ES-I3 (cell line): ENCODE data around the gene BTBD1.
"Not testable (repeated sequence)": the region's sequence is repeated elsewhere in the genome, so short reads cannot be mapped to it uniquely, and the experiment has no call there.

Experiments
- H3K36me3 ChIP-seq: 2 replicates; pipeline ENCODE4 v1.6.1; 2013; ENCODE audit warnings: mild to moderate bottlenecking, low read length, control low read depth, moderate library complexity; ENCODE audit not compliant: insufficient read depth
- H3K4me1 ChIP-seq: 2 replicates; pipeline ENCODE4 v1.6.1; 2013; ENCODE audit warnings: mild to moderate bottlenecking, control low read depth, low read length; ENCODE audit not compliant: insufficient read depth
- H3K9ac ChIP-seq: 2 replicates; pipeline ENCODE4 v1.6.1; 2013; ENCODE audit warnings: low read depth, mild to moderate bottlenecking, low read length, moderate library complexity
- H3K9me3 ChIP-seq: 2 replicates; pipeline ENCODE4 v1.6.1; 2013; ENCODE audit warnings: mild to moderate bottlenecking, low read length, moderate library complexity; ENCODE audit not compliant: control insufficient read depth, insufficient read depth

The BTBD1 gene

DNA sequence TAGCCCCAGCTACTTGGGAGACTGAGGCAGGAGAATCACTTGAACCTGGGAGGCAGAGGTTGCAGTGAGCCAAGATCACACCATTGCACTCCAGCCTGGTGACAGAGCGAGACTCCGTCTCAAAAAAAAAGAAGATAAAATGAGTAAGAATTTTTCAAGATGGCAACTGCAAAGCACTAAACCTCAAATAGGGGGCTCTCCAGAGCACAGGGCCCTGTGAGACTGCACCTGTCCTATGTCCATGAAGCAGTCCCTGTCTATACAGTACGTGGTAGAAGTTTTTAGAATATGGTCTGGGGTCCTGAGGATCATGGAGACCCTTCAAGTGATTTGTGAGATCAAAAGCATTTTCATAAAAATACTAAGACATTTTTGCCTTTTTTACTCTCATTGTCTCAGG is 18.4 kb upstream of the BTBD1 start:
- H3K9me3 ChIP-seq, H3K4me1 ChIP-seq, H3K36me3 ChIP-seq, H3K9ac ChIP-seq: not testable (repeated sequence)

DNA sequence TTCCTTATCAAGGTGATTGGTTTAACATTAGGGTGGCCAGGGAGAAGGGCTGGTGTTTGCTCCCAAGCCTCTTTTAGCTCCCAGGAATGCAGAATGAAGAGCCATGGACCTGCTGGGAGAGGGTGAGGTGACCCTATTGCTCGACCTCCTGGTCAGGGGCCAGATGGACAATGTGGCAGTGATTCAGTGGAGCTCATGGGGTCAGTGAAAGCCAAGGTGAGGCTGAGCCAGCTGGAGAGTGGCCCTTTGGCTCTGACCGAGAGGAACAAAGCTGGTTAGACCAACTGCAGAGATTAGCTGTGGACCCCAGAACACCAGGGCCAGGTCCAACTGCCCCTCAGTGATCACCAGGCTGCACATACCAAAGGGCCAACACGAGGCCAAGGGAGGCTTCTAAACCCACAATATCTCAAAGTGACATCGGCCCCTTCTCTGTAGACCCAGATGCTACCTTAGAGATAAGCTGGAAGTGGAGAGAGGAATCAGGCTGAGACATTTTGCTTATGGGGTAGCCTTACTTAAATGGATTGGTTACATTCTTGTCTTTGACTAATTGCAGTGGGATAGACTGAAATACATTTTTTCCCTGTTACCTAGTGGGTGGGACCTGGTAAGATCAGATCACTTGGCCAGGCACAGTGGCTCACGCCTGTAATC is 15.8 kb upstream of the BTBD1 start:
- Histone ChIP-seq H3K9me3 (no peaks in the 10 kb centered on the region), H3K4me1 (no peaks in the 10 kb centered on the region), H3K36me3 (no peaks in the 10 kb centered on the region), H3K9ac (no peak overlapping the region)

DNA sequence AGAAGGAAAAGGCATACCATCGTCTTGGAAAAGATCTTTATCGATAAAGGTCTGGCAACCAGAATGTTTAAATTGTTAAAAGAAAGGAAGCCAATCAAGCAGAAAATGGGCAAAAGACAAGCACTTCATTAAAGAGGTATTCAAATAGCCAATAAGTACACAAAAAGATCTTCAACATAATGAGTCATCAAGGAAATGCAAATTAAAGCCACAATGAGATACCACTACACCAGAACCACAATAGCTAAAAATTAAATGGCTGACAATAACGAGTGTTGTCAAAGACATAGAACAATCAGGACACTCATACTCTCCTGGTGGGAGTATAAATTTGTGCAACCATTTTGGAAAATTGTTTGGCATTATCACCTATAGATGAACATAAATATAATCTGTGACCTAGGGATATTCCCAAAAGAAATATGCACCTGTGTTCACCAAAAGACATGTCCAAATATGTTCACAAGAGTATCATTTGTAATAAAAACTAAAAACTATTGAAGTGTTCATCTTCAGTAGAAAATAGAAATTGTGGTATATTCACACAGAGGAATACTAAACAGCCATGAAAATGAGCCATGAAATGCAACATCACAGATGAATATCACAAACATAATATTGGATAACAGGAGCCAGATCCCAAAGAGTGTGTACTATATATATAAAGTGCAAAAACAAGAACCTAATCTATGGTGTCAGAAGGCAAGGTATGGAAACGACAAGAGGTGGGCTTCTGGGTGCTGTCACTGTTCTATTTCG is 14.4 kb upstream of the BTBD1 start:
- no peak overlapping the region for H3K9ac ChIP-seq
- no peaks in the 10 kb centered on the region for H3K4me1 ChIP-seq
- H3K36me3 ChIP-seq: no peaks in the 10 kb centered on the region
- H3K9me3 ChIP-seq: no peaks in the 10 kb centered on the region

DNA sequence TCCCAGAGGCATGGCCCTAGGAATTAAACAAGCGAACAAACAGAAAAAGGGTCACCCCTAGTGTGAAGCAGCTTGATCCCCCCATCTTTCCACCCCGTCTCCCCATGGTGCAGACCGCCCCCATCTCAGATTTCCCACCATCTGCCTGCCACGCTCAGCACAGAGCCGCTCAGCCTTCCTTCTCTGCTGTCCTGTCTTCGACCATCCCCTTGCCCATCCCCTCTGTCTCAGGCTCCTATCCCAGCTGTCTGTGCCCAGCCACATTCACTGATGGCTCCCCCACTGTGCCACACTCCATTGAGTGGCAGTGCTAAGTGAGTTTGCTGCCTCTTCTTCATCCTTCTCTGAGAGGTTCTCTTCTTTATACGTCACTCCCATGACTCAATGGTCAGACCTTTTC is 11.7 kb upstream of the BTBD1 start:
- Histone ChIP-seq H3K36me3 (no peaks in the 10 kb centered on the region), H3K4me1 (no peaks in the 10 kb centered on the region), H3K9me3 (peaks cover 3% of the 10 kb centered on the region; the same call in 1 of the 2 replicates), H3K9ac (no peak overlapping the region)

DNA sequence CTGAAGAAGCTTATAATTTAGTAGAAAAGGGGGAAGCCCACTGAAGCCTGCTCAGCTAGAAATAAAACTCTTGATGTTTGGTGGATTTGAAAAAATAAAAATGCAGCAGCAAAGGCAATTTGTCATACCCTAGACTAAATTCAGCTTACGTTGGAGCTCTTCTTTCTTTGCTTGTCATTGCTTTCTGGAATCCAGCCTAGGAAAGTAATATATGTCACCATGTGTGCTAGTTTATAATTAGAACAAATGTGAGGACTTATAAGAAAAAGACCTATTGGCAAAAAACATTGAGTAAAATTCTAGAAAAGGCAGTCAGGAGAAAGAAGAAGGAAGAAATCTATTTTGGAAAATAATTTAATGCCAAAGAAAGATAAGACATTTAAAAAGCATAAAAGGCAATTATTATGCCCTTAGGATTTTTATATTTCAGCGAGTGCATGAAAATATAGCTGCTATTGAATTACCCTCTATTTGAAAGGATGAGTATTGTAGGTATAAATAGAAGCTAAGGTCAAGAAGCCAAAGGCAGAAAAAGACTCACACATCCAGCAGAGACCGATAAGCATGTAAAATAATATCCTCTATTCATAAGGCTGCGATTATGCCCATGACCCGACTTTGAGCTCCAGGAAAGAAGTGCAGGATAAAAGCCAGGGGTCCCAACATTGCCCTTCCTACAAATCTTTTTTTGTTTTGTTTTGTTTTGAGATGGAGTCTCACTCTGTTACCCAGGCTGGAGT is 10.6 kb upstream of the BTBD1 start:
- Histone ChIP-seq H3K9me3 (peaks cover 6% of the 10 kb centered on the region), H3K36me3 (no peaks in the 10 kb centered on the region), H3K9ac (no peak overlapping the region), H3K4me1 (no peaks in the 10 kb centered on the region)

DNA sequence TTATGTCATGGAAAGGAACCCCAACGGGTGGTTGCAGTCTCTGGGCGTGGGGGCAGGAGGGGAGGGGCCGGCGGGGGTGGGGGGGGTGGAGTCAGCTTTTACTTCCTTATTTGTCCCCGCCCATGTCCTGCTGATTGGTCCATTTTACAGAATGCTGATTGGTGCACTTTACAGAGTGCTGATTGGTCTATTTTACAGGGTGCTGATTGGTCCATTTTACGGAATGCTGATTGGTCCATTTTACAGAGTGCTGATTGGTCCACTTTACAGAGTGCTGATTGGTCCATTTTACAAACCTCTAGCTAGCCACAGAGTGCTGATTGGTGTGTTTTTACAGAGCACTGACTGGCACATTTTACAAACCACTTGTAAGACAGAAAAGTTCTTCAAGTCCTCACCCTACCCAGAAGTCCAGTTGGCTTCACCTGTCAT is 2.2 kb upstream of the BTBD1 start:
- H3K9ac ChIP-seq, H3K9me3 ChIP-seq, H3K36me3 ChIP-seq, H3K4me1 ChIP-seq: not testable (repeated sequence)

DNA sequence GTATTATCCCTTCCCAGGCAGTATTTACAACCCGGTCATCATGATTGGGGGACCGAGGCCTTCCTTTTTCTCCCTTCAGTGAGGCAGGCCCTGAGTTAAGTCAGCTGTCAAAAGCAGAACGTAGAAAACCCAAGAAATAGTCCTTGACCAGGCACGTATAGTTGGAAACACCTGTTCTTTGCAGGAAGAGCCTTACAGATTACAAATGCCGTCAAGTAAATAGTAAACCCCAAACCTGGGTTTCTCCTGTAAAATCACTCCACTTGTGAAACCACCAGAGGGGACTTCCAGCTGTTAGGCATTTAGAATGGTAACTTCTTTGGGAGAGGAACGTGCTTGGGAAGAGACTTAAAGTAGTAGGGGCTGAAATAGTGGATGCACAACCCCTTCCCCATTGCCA is 1.0 kb upstream of the BTBD1 start:
- no peak overlapping the region for H3K9ac ChIP-seq
- H3K4me1 ChIP-seq: peaks cover 14% of the 10 kb centered on the region
- H3K36me3 ChIP-seq: no peaks in the 10 kb centered on the region
- peaks cover under 1% of the 10 kb centered on the region; the same call in 1 of the 2 replicates for H3K9me3 ChIP-seq

DNA sequence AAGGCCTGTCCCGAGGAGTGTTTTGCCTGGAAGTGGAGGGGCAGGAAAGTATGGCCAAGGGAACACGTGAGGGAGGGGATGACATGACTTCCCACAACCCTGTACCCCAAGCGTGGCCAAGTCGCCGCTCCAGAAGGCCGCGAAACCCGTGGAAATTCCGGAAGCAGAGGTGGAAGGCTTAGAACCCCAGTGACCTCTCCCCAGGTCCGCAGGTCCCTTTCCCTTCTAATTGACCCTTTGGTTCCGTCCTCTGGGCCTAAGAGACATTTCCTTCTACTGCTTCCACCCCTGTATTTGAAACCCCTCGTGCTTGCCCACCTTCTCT is 548 bp upstream of the BTBD1 start:
- Histone ChIP-seq H3K36me3 (no peaks in the 10 kb centered on the region), H3K9ac (peak overlapping the region; percentile 96), H3K9me3 (no peaks in the 10 kb centered on the region; the same call in 1 of the 2 replicates), H3K4me1 (peaks cover 14% of the 10 kb centered on the region)

DNA sequence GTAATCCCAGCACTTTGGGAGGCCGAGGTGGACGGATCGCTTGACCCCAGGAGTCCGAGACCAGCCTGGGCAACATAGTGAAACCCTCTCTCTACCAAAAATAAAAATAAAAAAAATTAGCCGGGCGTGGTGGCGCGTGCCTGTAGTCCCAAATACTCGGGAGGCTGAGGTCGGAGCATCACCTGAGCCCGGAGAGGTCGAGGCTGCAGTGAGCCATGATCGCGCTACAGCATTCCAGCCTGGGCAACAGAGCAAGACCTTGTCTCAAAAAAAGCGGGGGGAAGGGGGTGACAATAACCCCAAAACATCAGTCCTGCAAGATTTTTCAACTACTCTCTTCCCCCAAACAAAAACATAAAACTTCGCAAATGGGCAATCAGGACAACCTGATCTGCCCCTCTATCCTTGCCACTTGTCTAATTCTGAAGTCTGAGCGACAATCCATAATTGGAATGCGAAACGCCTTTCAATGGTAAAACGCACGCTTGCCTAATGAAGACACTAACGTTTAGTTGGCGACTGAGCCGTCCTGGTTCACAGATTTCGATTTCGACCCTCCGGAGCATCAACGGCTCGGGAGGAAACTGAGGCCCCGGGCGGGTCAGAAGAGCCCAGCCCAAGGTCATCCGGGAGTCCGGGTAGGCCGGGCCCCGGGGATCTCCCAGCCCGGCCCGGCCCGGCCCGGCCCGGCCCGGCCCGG is 868 bp downstream of the BTBD1 start:
- Histone ChIP-seq H3K36me3 (no peaks in the 10 kb centered on the region), H3K9ac (peak overlapping the region; percentile 96), H3K4me1 (peaks cover 14% of the 10 kb centered on the region), H3K9me3 (no peaks in the 10 kb centered on the region)

DNA sequence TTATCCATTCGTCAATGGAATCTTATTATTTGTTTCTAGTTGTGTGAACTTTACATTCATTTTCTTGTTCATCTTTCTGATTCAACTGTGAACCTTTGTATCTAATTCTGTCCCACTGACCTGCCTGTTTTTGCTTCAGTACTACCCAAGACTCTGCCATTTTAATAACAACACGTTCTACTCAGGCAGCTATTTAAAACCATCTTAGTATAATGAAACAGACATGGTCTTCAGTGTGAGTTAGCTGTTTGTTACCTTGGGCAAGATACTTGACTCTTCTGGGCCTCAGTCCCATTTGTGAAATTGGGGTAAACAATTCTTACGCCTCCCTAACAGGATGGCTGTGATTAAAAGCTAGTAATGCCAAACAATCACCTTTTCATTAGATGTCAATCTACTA is 1.6 kb downstream of the BTBD1 start:
- peaks cover 14% of the 10 kb centered on the region for H3K4me1 ChIP-seq
- peak overlapping the region; percentile 96 for H3K9ac ChIP-seq
- H3K36me3 ChIP-seq: no peaks in the 10 kb centered on the region
- no peaks in the 10 kb centered on the region for H3K9me3 ChIP-seq

DNA sequence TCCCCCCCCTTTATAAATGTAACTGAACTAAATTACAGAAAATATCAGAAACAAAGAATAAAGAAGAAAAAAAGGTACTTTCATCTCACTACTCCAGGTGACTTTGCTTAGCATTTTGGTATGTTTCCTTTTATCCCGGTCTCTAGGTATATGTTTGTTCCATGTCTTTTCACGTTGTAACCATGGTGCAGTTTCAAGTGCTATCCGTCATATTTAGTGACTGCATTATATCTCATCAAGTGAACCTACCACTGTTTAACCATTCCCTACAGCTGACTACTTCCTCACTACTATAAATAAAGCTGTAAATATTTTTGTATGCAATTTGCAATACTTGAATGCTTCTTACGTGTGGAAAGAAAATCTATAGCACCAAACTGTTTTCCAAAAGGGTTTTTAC is 2.2 kb downstream of the BTBD1 start:
- Histone ChIP-seq H3K4me1 (peaks cover 14% of the 10 kb centered on the region), H3K9me3 (no peaks in the 10 kb centered on the region), H3K9ac (0 out of 2 replicates have a peak overlapping the region, but pooled peaks have one; percentile 2), H3K36me3 (no peaks in the 10 kb centered on the region)

DNA sequence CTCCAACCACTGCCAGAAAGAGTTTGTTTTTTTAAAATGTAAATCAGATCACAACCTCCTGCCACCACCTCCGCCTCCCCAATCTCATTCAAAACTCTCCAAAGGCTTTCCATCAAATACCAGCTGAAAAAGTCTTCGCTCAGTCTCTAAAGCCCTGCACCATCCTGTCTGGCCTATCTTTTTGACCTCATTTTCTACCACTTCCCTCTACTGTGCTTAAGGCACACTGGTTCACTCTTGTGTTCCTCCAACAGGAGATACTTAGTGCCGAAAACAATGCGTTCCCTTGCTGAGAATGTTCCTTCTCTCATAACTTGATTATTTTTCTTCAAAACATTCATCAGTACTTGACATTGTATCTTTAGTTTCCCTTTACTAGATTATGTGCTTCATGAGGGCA is 3.5 kb downstream of the BTBD1 start:
- H3K9me3 ChIP-seq: no peaks in the 10 kb centered on the region
- H3K9ac ChIP-seq: no peak overlapping the region
- H3K36me3 ChIP-seq: no peaks in the 10 kb centered on the region
- peaks cover 14% of the 10 kb centered on the region for H3K4me1 ChIP-seq

DNA sequence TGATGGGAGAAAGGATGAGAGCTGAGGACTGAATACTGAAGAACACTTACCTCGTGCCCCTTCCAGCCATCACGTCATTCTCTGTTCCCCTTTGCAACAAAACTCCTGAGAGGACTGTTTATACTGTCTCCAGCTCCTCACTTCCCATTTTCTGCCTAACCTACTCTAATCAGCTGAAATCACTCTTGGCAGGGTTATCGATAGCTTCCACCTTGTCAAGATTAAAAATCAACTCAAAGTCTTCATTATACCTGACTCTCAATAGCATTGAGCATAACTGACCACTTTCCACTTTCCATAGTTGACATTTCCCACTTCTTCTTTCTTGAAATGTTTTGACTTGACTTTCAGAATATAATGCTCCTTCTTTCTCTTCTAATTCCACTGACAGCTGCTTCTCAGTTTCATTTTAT is 4.3 kb downstream of the BTBD1 start:
- Histone ChIP-seq H3K36me3 (no peaks in the 10 kb centered on the region), H3K9me3 (no peaks in the 10 kb centered on the region), H3K9ac (no peak overlapping the region), H3K4me1 (peaks cover 17% of the 10 kb centered on the region)

DNA sequence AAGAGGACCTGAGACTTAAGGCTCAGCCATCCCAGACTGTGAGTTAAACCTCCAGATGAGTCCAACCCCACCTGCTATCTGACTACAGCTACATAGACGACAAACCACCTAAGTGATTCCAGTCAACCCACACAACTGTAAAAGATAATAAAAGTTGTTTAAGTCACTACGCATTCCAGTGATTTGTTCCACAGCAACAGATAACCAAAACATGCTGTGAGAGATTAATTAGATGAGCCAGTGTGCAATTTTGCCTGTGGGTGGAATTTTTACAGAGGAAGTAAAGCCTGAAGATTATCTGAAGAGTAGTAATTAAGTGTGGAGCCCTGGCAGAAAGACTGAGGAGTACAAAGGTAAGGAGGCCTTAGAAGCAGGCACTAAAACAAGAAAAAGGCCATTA is 5.4 kb downstream of the BTBD1 start:
- no peaks in the 10 kb centered on the region for H3K9me3 ChIP-seq
- no peaks in the 10 kb centered on the region for H3K36me3 ChIP-seq
- peaks cover 23% of the 10 kb centered on the region; the same call in 1 of the 2 replicates for H3K4me1 ChIP-seq
- no peak overlapping the region for H3K9ac ChIP-seq
